SU-DHL-6 (cell line): ENCODE measurements around the gene MYDGF.

Experiments
- H2AFZ ChIP-seq: fragments of 200-600 bp; sonication (generic); 2 replicates; pipeline ENCODE4 v1.6.1; 2014; ENCODE audit warnings: low read depth, mild to moderate bottlenecking, moderate library complexity, mixed read lengths, antibody characterized with exemption, low read length; ENCODE audit not compliant: severe bottlenecking
- H3F3A ChIP-seq: fragments of 200-600 bp; shearing (Covaris generic); 2 replicates; pipeline ENCODE4 v1.6.0; 2016; ENCODE audit warnings: antibody characterized with exemption, mild to moderate bottlenecking; ENCODE audit not compliant: insufficient read depth
- H3K27ac ChIP-seq: fragments of 200-600 bp; sonication (generic); 2 replicates; pipeline ENCODE4 v1.5.1; 2016; ENCODE audit warnings: low read depth, mild to moderate bottlenecking, low read length, moderate library complexity, mixed read lengths
- H3K27me3 ChIP-seq: fragments of 200-600 bp; sonication (generic), shearing (Covaris generic); 2 replicates; pipeline ENCODE4 v1.6.0; 2014; ENCODE audit warnings: mild to moderate bottlenecking, low read length
- H3K36me3 ChIP-seq: fragments of 200-600 bp; sonication (generic); 2 replicates; pipeline ENCODE4 v1.6.1; 2014; ENCODE audit warnings: mild to moderate bottlenecking, low read length, mixed read lengths
- H3K4me2 ChIP-seq: fragments of 300-600, 200-600 bp; shearing (Covaris generic), sonication (generic); 2 replicates; pipeline ENCODE4 v1.6.0; 2014; ENCODE audit warnings: low read length, low read depth, mild to moderate bottlenecking; ENCODE audit not compliant: poor library complexity, severe bottlenecking
- H3K4me3 ChIP-seq: fragments of 200-600 bp; sonication (generic); 2 replicates; pipeline ENCODE4 v1.5.1; 2014; ENCODE audit warnings: antibody characterized with exemption, low read length, mild to moderate bottlenecking, mixed read lengths; ENCODE audit not compliant: insufficient read depth, poor library complexity, severe bottlenecking
- H3K79me2 ChIP-seq: fragments of 200-600 bp; sonication (generic); 2 replicates; pipeline ENCODE4 v1.6.1; 2014; ENCODE audit warnings: mild to moderate bottlenecking, low read length, moderate library complexity; ENCODE audit not compliant: insufficient read depth
- H3K9ac ChIP-seq: fragments of 200-600 bp; sonication (generic); 2 replicates; pipeline ENCODE4 v1.7.0; 2014; ENCODE audit warnings: mild to moderate bottlenecking, low read length
- H3K9me2 ChIP-seq: fragments of 200-600 bp; sonication (generic); replicated peaks from 2 replicates; pipeline ENCODE4 v1.6.1; 2014; ENCODE audit warnings: low read length; ENCODE audit not compliant: insufficient read depth
- H3K9me3 ChIP-seq: fragments of 200-600 bp; sonication (generic); 2 replicates; pipeline ENCODE4 v1.6.1; 2014; ENCODE audit warnings: low read length, mixed read lengths; ENCODE audit not compliant: insufficient read depth
- H4K20me1 ChIP-seq: fragments of 200-600 bp; sonication (generic); 2 replicates; pipeline ENCODE4 v1.6.1; 2014; ENCODE audit warnings: low read depth, mild to moderate bottlenecking, antibody characterized with exemption, low read length, moderate library complexity, mixed read lengths
- EZH2phosphoT487 ChIP-seq: fragments of 200-600 bp; sonication (generic), shearing (Covaris generic); conservative IDR thresholded peaks from 2 replicates; pipeline ENCODE4 v1.6.1; 2018; ENCODE audit warnings: mild to moderate bottlenecking, antibody characterized with exemption, low read length, moderate library complexity, mixed read lengths
- TF ChIP-seq, protein P1 (sequence below): fragments of 200-600 bp; sonication (generic); IDR thresholded peaks from one replicate; pipeline ENCODE4 v1.5.1; 2017; ENCODE audit warnings: antibody characterized with exemption, mild to moderate bottlenecking, low read length, moderate library complexity; ENCODE audit not compliant: insufficient read depth, poor library complexity, severe bottlenecking

MYDGF gene

DNA sequence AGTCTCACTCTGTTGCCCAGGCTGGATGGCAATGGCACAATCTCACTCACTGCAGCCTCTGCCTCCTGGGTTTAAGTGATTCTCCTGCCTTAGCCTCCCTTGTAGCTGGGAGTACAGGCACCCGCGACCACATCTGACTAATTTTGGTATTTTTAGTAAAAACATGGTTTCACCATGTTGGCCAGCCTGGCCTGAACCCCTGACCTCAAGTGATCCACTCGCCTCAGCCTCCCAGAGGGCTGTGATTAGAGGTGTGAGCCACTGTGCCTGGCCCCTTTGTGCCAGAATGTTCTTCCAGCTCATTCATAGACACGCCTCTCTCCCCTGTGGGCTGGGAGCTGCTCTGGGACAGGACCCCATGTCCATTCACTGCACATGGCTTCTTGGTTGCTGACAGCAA is 9.1 kb downstream of the MYDGF start:
- Histone ChIP-seq H3K9me2 (no peaks in the 10 kb centered on the region), H3K9ac (no peak overlapping the region), H2AFZ (no peak overlapping the region), H4K20me1 (no peaks in the 10 kb centered on the region), H3K4me3 (no peak overlapping the region), H3F3A (no peaks in the 10 kb centered on the region), H3K27me3 (no peaks in the 10 kb centered on the region), H3K36me3 (no peaks in the 10 kb centered on the region), H3K27ac (no peak overlapping the region), H3K9me3 (no peaks in the 10 kb centered on the region), H3K79me2 (no peaks in the 10 kb centered on the region; the same call in 1 of the 2 replicates), H3K4me2 (no peak overlapping the region)
- TF ChIP-seq, protein P1, sequence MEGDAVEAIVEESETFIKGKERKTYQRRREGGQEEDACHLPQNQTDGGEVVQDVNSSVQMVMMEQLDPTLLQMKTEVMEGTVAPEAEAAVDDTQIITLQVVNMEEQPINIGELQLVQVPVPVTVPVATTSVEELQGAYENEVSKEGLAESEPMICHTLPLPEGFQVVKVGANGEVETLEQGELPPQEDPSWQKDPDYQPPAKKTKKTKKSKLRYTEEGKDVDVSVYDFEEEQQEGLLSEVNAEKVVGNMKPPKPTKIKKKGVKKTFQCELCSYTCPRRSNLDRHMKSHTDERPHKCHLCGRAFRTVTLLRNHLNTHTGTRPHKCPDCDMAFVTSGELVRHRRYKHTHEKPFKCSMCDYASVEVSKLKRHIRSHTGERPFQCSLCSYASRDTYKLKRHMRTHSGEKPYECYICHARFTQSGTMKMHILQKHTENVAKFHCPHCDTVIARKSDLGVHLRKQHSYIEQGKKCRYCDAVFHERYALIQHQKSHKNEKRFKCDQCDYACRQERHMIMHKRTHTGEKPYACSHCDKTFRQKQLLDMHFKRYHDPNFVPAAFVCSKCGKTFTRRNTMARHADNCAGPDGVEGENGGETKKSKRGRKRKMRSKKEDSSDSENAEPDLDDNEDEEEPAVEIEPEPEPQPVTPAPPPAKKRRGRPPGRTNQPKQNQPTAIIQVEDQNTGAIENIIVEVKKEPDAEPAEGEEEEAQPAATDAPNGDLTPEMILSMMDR: no peak
- no peak for TF ChIP-seq EZH2phosphoT487

DNA sequence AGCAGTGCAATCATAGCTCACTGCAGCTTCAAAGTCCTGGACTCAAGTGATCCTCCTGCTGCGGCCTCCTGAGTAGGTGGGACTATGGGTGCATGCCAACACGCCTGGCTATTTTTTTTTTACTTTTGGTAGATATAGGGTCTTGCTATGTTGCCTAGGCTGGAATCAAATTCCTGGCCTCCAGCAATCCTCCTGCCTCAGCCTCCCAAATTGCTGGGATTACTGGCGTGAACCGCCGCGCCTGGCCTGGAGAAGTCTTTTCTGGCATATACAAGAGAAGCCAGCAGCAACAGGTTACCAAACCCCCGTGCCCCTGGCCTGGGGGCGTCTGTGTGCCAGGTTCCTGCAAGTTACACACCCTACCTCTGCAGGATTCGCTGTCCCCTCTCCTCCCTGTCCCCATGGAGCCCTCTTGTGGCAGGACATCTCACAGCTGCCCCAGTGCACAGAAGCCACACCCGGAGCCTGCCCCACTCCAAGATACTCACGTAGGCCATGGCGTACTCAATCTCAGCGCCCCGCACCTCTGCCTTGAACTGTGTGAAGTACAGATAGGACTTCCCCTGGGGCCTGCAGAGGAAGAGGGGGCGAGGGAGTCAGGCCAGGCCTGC is 9.9 kb downstream of the MYDGF start:
- Histone ChIP-seq H4K20me1 (no peaks in the 10 kb centered on the region), H3K27me3 (no peaks in the 10 kb centered on the region), H3K9ac (no peak overlapping the region), H3K9me3 (no peaks in the 10 kb centered on the region), H2AFZ (no peak overlapping the region), H3K4me3 (no peak overlapping the region), H3K36me3 (no peaks in the 10 kb centered on the region), H3K27ac (no peak overlapping the region), H3K79me2 (no peaks in the 10 kb centered on the region; the same call in 1 of the 2 replicates), H3F3A (no peaks in the 10 kb centered on the region), H3K9me2 (no peaks in the 10 kb centered on the region), H3K4me2 (no peak overlapping the region)
- no peak for TF ChIP-seq EZH2phosphoT487

DNA sequence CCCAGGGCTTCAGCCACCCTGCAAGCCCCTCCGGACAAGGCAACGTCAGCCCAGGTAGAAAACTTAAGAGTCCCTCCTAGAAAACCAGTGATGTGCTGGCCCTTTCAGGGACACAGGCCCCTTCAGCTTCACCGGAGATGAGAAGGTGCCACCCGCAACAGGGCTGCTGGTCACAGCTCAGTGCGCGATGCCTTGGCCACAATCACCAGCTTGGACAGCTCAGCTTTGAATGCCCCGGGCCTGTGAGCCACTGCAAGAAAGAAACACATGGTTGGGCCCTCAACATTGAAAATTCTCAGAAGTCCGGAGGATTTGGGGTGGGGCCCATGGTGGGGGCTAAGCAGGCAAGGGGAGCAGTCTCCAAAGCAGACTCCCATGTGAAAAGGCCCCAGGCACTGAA is 12.3 kb downstream of the MYDGF start:
- H3K9me3 ChIP-seq: no peaks in the 10 kb centered on the region
- H3K79me2 ChIP-seq: no peaks in the 10 kb centered on the region; the same call in 1 of the 2 replicates
- H4K20me1 ChIP-seq: no peaks in the 10 kb centered on the region
- no peak overlapping the region for H3K27ac ChIP-seq
- no peak overlapping the region for H3K9ac ChIP-seq
- no peak overlapping the region for H3K4me3 ChIP-seq
- no peaks in the 10 kb centered on the region for H3K36me3 ChIP-seq
- H2AFZ ChIP-seq: no peak overlapping the region
- no peak for TF ChIP-seq EZH2phosphoT487
- H3K4me2 ChIP-seq: no peak overlapping the region
- H3K27me3 ChIP-seq: no peaks in the 10 kb centered on the region
- H3K9me2 ChIP-seq: no peaks in the 10 kb centered on the region
- H3F3A ChIP-seq: no peaks in the 10 kb centered on the region

GRCh38 chr19:4657262-4657661 is 12.9 kb downstream of the MYDGF start:
- no peak overlapping the region for H3K4me2 ChIP-seq
- H3K27ac ChIP-seq: no peak overlapping the region
- no peaks in the 10 kb centered on the region for H3K36me3 ChIP-seq
- H3K9ac ChIP-seq: no peak overlapping the region
- no peak for TF ChIP-seq EZH2phosphoT487
- TF ChIP-seq, protein P1: no peak
- no peaks in the 10 kb centered on the region for H3K9me2 ChIP-seq
- no peaks in the 10 kb centered on the region for H4K20me1 ChIP-seq
- no peaks in the 10 kb centered on the region; the same call in 1 of the 2 replicates for H3K79me2 ChIP-seq
- no peaks in the 10 kb centered on the region for H3F3A ChIP-seq
- no peak overlapping the region for H3K4me3 ChIP-seq
- H3K9me3 ChIP-seq: no peaks in the 10 kb centered on the region
- H2AFZ ChIP-seq: no peak overlapping the region
- H3K27me3 ChIP-seq: no peaks in the 10 kb centered on the region
